ENCODE data around the gene PDE3A.
"Not testable (repeated sequence)": the region's sequence is repeated elsewhere in the genome, so short reads cannot be mapped to it uniquely, and the experiment has no call there.

Gene PDE3A

GRCh38 chr12:20560935-20561334 is 192.6 kb downstream of the PDE3A start:
- no peak for DNase-seq

- DNase-seq = no peak
Measured at GRCh38 chr12:20561871-20562270, 193.5 kb downstream of the PDE3A start.

GRCh38 chr12:20567413-20567812 is 199.1 kb downstream of the PDE3A start:
- no peak for DNase-seq

- DNase-seq = no peak
Measured at GRCh38 chr12:20572451-20572850, 204.1 kb downstream of the PDE3A start.

GRCh38 chr12:20576528-20576927 is 208.2 kb downstream of the PDE3A start:
- no peak for DNase-seq

GRCh38 chr12:20577054-20577453 is 208.7 kb downstream of the PDE3A start:
- DNase-seq = no peak

GRCh38 chr12:20578142-20578541 is 209.8 kb downstream of the PDE3A start:
- DNase-seq = no peak

- DNase-seq = no peak
Measured at GRCh38 chr12:20585055-20585625, 216.8 kb downstream of the PDE3A start.

- DNase-seq = no peak
Measured at GRCh38 chr12:20585913-20586312, 217.6 kb downstream of the PDE3A start.

GRCh38 chr12:20588042-20588441 is 219.7 kb downstream of the PDE3A start:
- no peak for DNase-seq

- DNase-seq = no peak
Measured at GRCh38 chr12:20590570-20590969, 222.2 kb downstream of the PDE3A start.

GRCh38 chr12:20592556-20592955 is 224.2 kb downstream of the PDE3A start:
- no peak for DNase-seq

- no peak for DNase-seq
Measured at GRCh38 chr12:20593611-20594010, 225.3 kb downstream of the PDE3A start.

GRCh38 chr12:20596061-20596460 is 227.7 kb downstream of the PDE3A start:
- no peak for DNase-seq

- DNase-seq = no peak
Measured at GRCh38 chr12:20599757-20600156, 231.4 kb downstream of the PDE3A start.

- no peak for DNase-seq
Measured at GRCh38 chr12:20601668-20602280, 233.4 kb downstream of the PDE3A start.

GRCh38 chr12:20602641-20603391 is 234.5 kb downstream of the PDE3A start:
- no peak for DNase-seq

- DNase-seq = no peak
Measured at GRCh38 chr12:20604408-20605067, 236.2 kb downstream of the PDE3A start.

- DNase-seq = not testable (repeated sequence)
Measured at GRCh38 chr12:20615020-20615419, 246.7 kb downstream of the PDE3A start.

GRCh38 chr12:20616093-20616492 is 247.8 kb downstream of the PDE3A start:
- no peak for DNase-seq

- DNase-seq = no peak
Measured at GRCh38 chr12:20620261-20620660, 251.9 kb downstream of the PDE3A start.

GRCh38 chr12:20624718-20625117 is 256.4 kb downstream of the PDE3A start:
- no peak for DNase-seq

GRCh38 chr12:20625531-20625930 is 257.2 kb downstream of the PDE3A start:
- no peak for DNase-seq
